Neural cell (in vitro differentiated cells): ENCODE measurements around the gene MYOM1.

Source experiments
- CTCF ChIP-seq: fragments of 450-650 bp; IDR thresholded peaks from 2 replicates; pipeline ENCODE4 v1.5.1; 2014; ENCODE audit warnings: antibody characterized with exemption, mild to moderate bottlenecking, moderate library complexity; ENCODE audit not compliant: poor library complexity, severe bottlenecking
- EP300 ChIP-seq: fragments of 450-650 bp; conservative IDR thresholded peaks from 2 replicates; pipeline ENCODE4 v1.6.1; 2014; ENCODE audit warnings: antibody characterized with exemption, mild to moderate bottlenecking, moderate library complexity; ENCODE audit not compliant: poor library complexity, severe bottlenecking
- EZH2 ChIP-seq: fragments of 200-600, 300-800 bp; shearing (Covaris generic), sonication (generic); IDR thresholded peaks from 2 replicates; pipeline ENCODE4 v1.6.1; 2014; ENCODE audit warnings: antibody characterized with exemption, low read length, borderline replicate concordance, mild to moderate bottlenecking; ENCODE audit not compliant: insufficient read depth, poor library complexity, severe bottlenecking
- MXI1 ChIP-seq: fragments of 450-650 bp; conservative IDR thresholded peaks from 2 replicates; pipeline ENCODE4 v1.6.1; 2014; ENCODE audit warnings: antibody characterized with exemption, mild to moderate bottlenecking; ENCODE audit not compliant: poor library complexity, severe bottlenecking
- POLR2AphosphoS5 ChIP-seq: IDR thresholded peaks from 2 replicates; pipeline ENCODE4 v1.6.1; 2012
- RAD21 ChIP-seq: fragments of 450-650 bp; conservative IDR thresholded peaks from 2 replicates; pipeline ENCODE4 v1.6.1; 2014; ENCODE audit warnings: antibody characterized with exemption, mild to moderate bottlenecking, moderate library complexity
- SMC3 ChIP-seq: fragments of 450-650 bp; conservative IDR thresholded peaks from 2 replicates; pipeline ENCODE4 v1.6.1; 2014; ENCODE audit warnings: antibody characterized with exemption, mild to moderate bottlenecking, moderate library complexity; ENCODE audit not compliant: poor library complexity
- TAF1 ChIP-seq: IDR thresholded peaks from 2 replicates; pipeline ENCODE4 v1.6.1; 2012; ENCODE audit warnings: low read depth
- TF ChIP-seq, protein P1 (sequence below): IDR thresholded peaks from 2 replicates; pipeline ENCODE4 v1.6.1; 2012; ENCODE audit warnings: borderline replicate concordance

DNA sequence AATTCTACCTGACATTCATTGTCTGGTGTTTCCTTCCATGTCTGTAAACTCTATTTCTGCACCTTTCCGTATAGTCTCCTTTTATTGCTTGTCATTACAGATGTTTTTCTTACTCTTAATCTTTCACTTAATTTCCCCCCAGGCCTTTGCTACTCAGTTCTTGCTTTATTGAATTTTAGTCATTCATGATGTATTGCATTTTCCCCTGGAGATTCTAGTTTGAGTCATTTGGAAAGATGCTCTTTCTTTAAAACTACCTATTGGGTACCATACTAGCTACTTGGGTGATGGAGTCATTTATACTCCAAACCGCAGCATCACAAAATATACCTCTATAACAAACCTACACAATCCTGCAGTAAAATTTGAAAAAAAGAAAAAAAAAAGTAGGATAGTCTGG, 179.6 kb downstream of the MYOM1 start:
- TF ChIP-seq CTCF (no peak), POLR2AphosphoS5 (no peak), EZH2 (no peak), TAF1 (no peak), MXI1 (no peak), EP300 (no peak), RAD21 (no peak), SMC3 (no peak)
- TF ChIP-seq, protein P1, sequence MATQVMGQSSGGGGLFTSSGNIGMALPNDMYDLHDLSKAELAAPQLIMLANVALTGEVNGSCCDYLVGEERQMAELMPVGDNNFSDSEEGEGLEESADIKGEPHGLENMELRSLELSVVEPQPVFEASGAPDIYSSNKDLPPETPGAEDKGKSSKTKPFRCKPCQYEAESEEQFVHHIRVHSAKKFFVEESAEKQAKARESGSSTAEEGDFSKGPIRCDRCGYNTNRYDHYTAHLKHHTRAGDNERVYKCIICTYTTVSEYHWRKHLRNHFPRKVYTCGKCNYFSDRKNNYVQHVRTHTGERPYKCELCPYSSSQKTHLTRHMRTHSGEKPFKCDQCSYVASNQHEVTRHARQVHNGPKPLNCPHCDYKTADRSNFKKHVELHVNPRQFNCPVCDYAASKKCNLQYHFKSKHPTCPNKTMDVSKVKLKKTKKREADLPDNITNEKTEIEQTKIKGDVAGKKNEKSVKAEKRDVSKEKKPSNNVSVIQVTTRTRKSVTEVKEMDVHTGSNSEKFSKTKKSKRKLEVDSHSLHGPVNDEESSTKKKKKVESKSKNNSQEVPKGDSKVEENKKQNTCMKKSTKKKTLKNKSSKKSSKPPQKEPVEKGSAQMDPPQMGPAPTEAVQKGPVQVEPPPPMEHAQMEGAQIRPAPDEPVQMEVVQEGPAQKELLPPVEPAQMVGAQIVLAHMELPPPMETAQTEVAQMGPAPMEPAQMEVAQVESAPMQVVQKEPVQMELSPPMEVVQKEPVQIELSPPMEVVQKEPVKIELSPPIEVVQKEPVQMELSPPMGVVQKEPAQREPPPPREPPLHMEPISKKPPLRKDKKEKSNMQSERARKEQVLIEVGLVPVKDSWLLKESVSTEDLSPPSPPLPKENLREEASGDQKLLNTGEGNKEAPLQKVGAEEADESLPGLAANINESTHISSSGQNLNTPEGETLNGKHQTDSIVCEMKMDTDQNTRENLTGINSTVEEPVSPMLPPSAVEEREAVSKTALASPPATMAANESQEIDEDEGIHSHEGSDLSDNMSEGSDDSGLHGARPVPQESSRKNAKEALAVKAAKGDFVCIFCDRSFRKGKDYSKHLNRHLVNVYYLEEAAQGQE: no peak
